Motor neuron (in vitro differentiated cells): ENCODE data around the gene CNIH3. TPM values are rescaled to one million over a fixed set of nuclear protein-coding genes. Genes with fewer than 3 reads are reported as not detected.
"Not testable (repeated sequence)": the region's sequence is repeated elsewhere in the genome, so short reads cannot be mapped to it uniquely, and the experiment has no call there.

ENCODE experiments used
- ATAC-seq, 8 experiments: fragments of 200-7000 bp; cut with Tn5 transposase; replicated peaks in 6 of 8; 2 replicates each; pipeline ENCODE4 v1.8.0; 2021; ENCODE audit warnings: mild to moderate bottlenecking in 8 of 8, moderate library complexity in 8 of 8
- H3K27ac ChIP-seq, 2 donors: fragments of 250-450 bp; sonication (Bioruptor Pico); 2 replicates each; pipeline ENCODE4 v1.9.0; 2021; ENCODE audit warnings: antibody characterized with exemption in 2 of 2, mild to moderate bottlenecking in 2 of 2, moderate library complexity in 1 of 2
- H3K4me1 ChIP-seq, 2 donors: fragments of 250-450 bp; sonication (Bioruptor Pico); replicated peaks in 1 of 2; 2 replicates each; pipeline ENCODE4 v1.6.1; 2021; ENCODE audit warnings: antibody characterized with exemption in 2 of 2, mild to moderate bottlenecking in 2 of 2, moderate library complexity in 1 of 2
- H3K4me3 ChIP-seq, 5 donors: fragments of 250-450 bp; sonication (Bioruptor Pico); 2 replicates each; pipeline ENCODE4 v1.9.0; 2021; ENCODE audit warnings: antibody characterized with exemption in 5 of 5, mild to moderate bottlenecking in 5 of 5, moderate library complexity in 4 of 5
- WGBS, 10 experiments: fragments of 450-650 bp; shearing (Covaris generic); methylation state at CpG; one replicate each; pipeline ENCODE4 v1.0.0; 2022; 5-methylcytosine and 5-hydroxymethylcytosine counted together
- in situ Hi-C, 9 experiments: fragments of 400-800 bp; cut with MboI; loops; one replicate each; pipeline ENCODE4 v1.15.0; 2021; ENCODE audit warnings: low sequenced_read_pairs in 9 of 9, low pct_unique_long_range_greater_than_20kb in 2 of 9; ENCODE audit not compliant: unreplicated experiment in 9 of 9
- total RNA-seq, 8 experiments: library from RNA; unstranded; fragments of 300-600 nt; gene quantifications; 2 replicates each; pipeline versions ENCODE4 v1.2.3 to v1.2.4, GENCODE V29; 2022

CNIH3 gene
- 10 to 100 TPM in 3 of 8 experiments, 1 to 10 TPM in 5; 2.4 to 13.5 (median 8.8) TPM for total RNA-seq

GRCh38 chr1:224615861-224616755, at the start of gene CNIH3:
Gene CNIH3, plus strand, starts transcription at chr1:224616317. Its CDS starts 858 bp downstream, at chr1:224617175.
- WGBS, 10 experiments: 0 to 2% (median 1%) methylated on average over 6 to 27 of the region's 91 CpGs; no CpG with 5 or more reads in 7 of the 10 experiments
- peaks cover 0 to 7% of the 10 kb centered on the region in 2 donors for H3K4me1 ChIP-seq

GRCh38 chr1:224566492-224566891, 49.6 kb upstream of the CNIH3 start:
- ATAC-seq, H3K4me3 ChIP-seq, H3K4me1 ChIP-seq, H3K27ac ChIP-seq, in situ Hi-C loops: not testable (repeated sequence)
- WGBS, 10 experiments: 67 to 100% (median 83%) methylated on average over 1 of the region's 1 CpG; no CpG with 5 or more reads in 5 of the 10 experiments

More at GRCh38 chr1:224615861-224616755, at the start of gene CNIH3:
- Histone ChIP-seq H3K4me3 (peak within 1 kb of the TSS; percentile 31 to 43 (median 33)), H3K27ac (no peak within 1 kb of the TSS)
- in situ Hi-C loops: loop anchor here in 1 of 9 experiments (10.0 kb wide), 1 partner anchor 91 kb away; no protein-coding TSS in a partner anchor
- peak; percentile 82 to 93 (median 92) for ATAC-seq

DNA sequence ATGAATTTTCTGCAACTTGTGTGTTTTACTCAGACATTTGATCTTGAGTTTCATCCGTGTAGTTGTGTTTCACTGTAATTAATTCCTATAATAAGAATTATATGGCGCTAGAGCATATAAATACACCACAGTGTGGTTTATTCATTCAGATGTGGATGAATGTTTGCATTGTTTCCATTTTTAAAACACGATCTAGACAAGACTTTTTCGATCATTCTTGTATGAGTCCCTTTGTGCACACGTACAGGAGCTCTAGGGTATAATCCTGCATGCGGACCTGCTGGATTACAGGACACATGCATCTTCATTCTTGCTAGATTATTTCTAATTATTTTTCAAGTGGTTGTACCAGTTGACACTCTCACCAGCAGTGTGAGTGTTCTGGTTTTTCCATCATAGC, 46.8 kb upstream of the CNIH3 start:
- Histone ChIP-seq H3K4me3 (no peak overlapping the region), H3K27ac (no peak overlapping the region), H3K4me1 (no peaks in the 10 kb centered on the region)
- in situ Hi-C loops: no loop called here
- ATAC-seq: no peak
- 67 to 100% (median 91%) methylated on average over 3 to 6 of the region's 6 CpGs for whole genome bisulfite sequencing, 10 experiments

- H3K4me3 ChIP-seq, H3K27ac ChIP-seq, ATAC-seq, H3K4me1 ChIP-seq, in situ Hi-C loops: not testable (repeated sequence)
- WGBS, 10 experiments: 17 to 100% (median 72%) methylated on average over 1 to 3 of the region's 3 CpGs; no CpG with 5 or more reads in 3 of the 10 experiments
Observed at GRCh38 chr1:224571975-224572374, 44.1 kb upstream of the CNIH3 start.

GRCh38 chr1:224579526-224579925, 36.6 kb upstream of the CNIH3 start:
- in situ Hi-C loops: no loop called here
- 0 to 100% (median 86%) methylated on average over 1 of the region's 1 CpG; no CpG with 5 or more reads in 5 of the 10 experiments for WGBS, 10 experiments
- peaks cover 0 to 4% of the 10 kb centered on the region in 2 donors for H3K4me1 ChIP-seq
- no peak overlapping the region for H3K4me3 ChIP-seq
- peak in 3 of 8 experiments; percentile 30 to 96 (median 92) for ATAC-seq
- no peak overlapping the region for H3K27ac ChIP-seq

DNA sequence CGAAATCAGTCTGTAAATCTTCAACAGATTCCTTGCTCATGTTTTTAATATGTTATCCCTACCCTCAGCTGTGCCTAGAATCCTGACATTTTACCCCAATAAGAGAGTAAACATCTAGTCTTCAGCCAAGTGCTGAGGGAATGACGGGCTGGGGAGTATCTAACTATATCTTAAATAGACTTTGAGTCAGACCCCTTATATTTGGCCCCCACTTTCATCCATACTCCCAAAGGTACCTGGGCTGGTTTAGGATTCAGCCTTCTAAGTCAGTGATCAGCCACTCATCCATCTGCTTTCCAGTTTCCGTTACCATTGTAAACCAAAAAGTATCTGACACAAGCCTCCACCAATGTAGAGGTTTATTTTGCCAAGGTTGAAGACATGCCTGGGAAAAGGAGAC, 36.1 kb upstream of the CNIH3 start:
- Histone ChIP-seq H3K4me3 (no peak overlapping the region), H3K4me1 (peaks cover 0 to 4% of the 10 kb centered on the region in 2 donors), H3K27ac (no peak overlapping the region)
- no peak for ATAC-seq
- in situ Hi-C loops: no loop called here
- 66 to 100% (median 94%) methylated on average over 1 to 3 of the region's 3 CpGs; no CpG with 5 or more reads in 2 of the 10 experiments for WGBS, 10 experiments

DNA sequence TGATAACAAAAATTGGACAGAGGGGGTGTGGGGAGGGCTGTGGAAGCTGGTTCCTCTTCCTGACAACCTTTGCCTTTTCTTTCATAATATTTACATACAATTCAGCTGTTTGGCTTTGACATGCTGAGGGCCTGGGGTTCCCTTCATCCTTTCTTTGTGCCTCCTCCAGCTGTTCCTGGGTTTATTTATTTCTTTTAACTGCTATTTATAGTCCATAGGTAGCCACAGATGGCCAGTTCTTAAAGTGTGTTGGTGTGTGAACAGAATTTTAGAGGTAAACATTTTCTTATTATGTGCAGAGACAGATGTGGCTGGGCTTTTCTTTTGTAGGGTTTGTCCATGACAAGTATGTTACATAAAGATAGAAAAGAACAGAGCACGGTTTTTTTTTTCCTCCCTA, 34.1 kb upstream of the CNIH3 start:
- no peak overlapping the region for H3K4me3 ChIP-seq
- ATAC-seq: no peak
- in situ Hi-C loops: no loop called here
- no peak overlapping the region for H3K27ac ChIP-seq
- H3K4me1 ChIP-seq: peaks cover 0 to 4% of the 10 kb centered on the region in 2 donors
- 0 to 40% (median 31%) methylated on average over 1 of the region's 1 CpG; no CpG with 5 or more reads in 3 of the 10 experiments for WGBS, 10 experiments

DNA sequence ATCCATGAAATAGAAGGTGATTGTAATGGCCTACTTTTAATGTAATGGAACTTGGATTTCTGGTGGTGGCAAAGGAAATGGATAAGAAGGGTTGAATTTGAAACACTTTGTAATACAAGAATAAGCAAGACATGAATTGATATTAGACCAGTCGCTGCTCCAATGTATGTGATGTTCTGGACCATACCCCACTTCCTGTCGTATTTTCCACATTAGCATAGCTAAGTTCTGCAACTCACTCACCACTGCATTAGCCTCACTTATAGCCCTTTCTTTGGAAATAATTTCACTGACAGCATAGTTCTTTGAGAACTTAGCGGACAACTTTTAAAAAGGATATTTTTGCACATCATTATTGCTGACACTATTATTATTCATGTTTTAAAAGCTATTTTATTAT, 32.3 kb upstream of the CNIH3 start:
- ATAC-seq: no peak
- Histone ChIP-seq H3K4me1 (peaks cover 0 to 4% of the 10 kb centered on the region in 2 donors), H3K27ac (no peak overlapping the region), H3K4me3 (no peak overlapping the region)
- in situ Hi-C loops: no loop called here
- 50 to 100% (median 93%) methylated on average over 2 to 3 of the region's 3 CpGs for WGBS, 10 experiments

DNA sequence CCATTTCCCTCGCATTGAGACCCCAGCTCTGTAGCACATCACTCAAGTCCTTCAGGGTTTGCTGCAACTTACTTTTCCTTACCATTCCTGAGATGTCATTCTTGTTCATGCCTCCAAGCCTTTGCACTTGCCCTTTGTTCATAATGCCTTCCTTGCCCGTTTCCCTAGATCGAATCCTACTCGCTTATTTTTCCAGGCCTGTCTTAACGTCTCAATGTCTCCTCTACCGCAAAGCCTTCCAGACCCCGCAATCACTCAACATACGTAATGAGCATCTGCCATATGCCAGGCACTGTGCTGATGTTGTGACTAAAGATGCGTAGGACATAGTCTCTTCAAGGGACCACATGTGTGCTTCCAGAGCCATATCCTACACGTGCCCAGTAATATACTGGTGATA, 31.1 kb upstream of the CNIH3 start:
- H3K4me1 ChIP-seq: peaks cover 0 to 4% of the 10 kb centered on the region in 2 donors
- in situ Hi-C loops: no loop called here
- WGBS, 10 experiments: 78 to 100% (median 89%) methylated on average over 1 to 10 of the region's 10 CpGs; no CpG with 5 or more reads in 1 of the 10 experiments
- no peak overlapping the region for H3K27ac ChIP-seq
- no peak overlapping the region for H3K4me3 ChIP-seq
- ATAC-seq: no peak

DNA sequence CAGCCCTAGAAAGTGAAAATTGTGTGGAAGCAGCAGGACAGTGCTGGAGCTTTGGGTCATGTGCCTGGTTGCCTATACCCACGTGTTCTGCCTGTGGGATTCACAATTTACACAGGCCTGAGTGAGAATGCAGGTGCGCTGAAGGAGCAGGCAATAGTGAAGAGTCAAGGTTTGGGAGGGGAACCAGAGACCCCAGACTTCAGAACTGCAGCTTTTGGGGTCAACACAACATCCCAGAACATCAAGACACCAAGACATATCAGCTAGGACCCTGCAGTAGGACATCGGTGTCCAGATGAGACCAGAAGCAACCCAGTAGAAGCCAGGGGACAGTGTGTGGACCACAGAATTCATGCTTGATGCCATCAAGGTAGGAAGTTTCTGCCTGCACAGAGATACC, 29.1 kb upstream of the CNIH3 start:
- in situ Hi-C loops: no loop called here
- no peak overlapping the region for H3K4me3 ChIP-seq
- 70 to 100% (median 87%) methylated on average over 1 to 3 of the region's 3 CpGs; no CpG with 5 or more reads in 5 of the 10 experiments for WGBS, 10 experiments
- H3K4me1 ChIP-seq: peaks cover 0 to under 1% of the 10 kb centered on the region in 2 donors
- no peak for ATAC-seq
- no peak overlapping the region for H3K27ac ChIP-seq

GRCh38 chr1:224588515-224588914, 27.6 kb upstream of the CNIH3 start:
- no peaks in the 10 kb centered on the region for H3K4me1 ChIP-seq
- H3K27ac ChIP-seq: no peak overlapping the region
- H3K4me3 ChIP-seq: no peak overlapping the region
- WGBS, 10 experiments: 0 to 83% (median 69%) methylated on average over 1 of the region's 1 CpG; no CpG with 5 or more reads in 1 of the 10 experiments
- in situ Hi-C loops: no loop called here
- peak in 1 of 8 experiments; percentile 65 for ATAC-seq

DNA sequence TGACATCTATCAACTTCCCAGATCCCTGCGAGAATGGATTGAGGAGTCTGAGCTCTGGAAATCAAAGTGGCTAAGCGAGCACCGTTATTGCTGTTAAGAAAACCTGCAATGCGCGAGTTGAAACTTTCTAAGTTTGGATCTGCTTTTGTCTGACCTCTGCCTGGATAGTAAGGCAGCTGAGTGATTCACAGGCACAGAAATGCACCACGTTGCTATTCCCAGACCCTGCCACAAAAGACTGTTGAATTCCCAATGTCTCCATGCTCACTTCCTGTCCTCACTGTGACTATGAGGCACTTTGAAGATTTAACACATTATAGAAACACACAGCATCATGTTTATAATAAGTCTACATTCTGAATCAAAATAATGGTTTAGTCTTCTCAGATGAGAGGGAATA, 27.1 kb upstream of the CNIH3 start:
- peak in 1 of 8 experiments; percentile 55 for ATAC-seq
- Histone ChIP-seq H3K27ac (no peak overlapping the region), H3K4me1 (no peaks in the 10 kb centered on the region), H3K4me3 (no peak overlapping the region)
- 0 to 86% (median 75%) methylated on average over 1 to 6 of the region's 6 CpGs; no CpG with 5 or more reads in 1 of the 10 experiments for WGBS, 10 experiments
- in situ Hi-C loops: no loop called here

DNA sequence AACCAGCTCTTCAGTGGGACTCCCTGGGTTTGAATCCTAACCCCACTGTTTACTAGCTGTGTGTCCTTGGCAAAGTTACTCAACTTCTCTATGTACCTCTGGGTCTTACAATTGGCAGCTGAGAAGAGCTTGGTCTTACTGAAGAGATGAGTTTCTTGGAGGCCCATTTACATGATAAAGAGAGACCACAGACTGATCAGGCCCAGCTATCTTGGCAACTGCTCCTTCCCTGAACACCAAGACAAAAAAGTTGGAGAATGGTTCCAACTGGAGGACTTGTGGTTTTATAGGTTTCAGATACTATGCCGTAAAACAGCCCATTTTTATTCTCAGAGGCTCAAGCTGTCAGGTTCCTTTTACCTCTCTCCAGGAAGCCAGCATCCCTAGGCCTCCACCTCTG, 24.8 kb upstream of the CNIH3 start:
- H3K27ac ChIP-seq: no peak overlapping the region
- in situ Hi-C loops: no loop called here
- no peak for ATAC-seq
- no peaks in the 10 kb centered on the region for H3K4me1 ChIP-seq
- no peak overlapping the region for H3K4me3 ChIP-seq
- 57 to 100% (median 80%) methylated on average over 1 of the region's 1 CpG; no CpG with 5 or more reads in 2 of the 10 experiments for WGBS, 10 experiments
